Muscle layer of duodenum (tissue), 2 donors: Measurements from ENCODE around the gene DNAAF3.

Source experiments
- H3K27ac ChIP-seq: one replicate; pipeline ENCODE4 v1.7.0; 2013; ENCODE audit warnings: mild to moderate bottlenecking, low read length
- H3K27me3 ChIP-seq: one replicate; pipeline ENCODE4 v1.7.0; 2013; ENCODE audit warnings: low read depth, mild to moderate bottlenecking, control low read depth, low read length
- H3K36me3 ChIP-seq, 2 donors: one replicate each; pipeline ENCODE4 v1.7.0; 2013; ENCODE audit warnings: low read length in 2 of 2, control low read depth in 1 of 2, mild to moderate bottlenecking in 1 of 2; ENCODE audit not compliant: insufficient read depth in 2 of 2, control insufficient read depth in 1 of 2
- H3K4me1 ChIP-seq, 2 donors: one replicate each; pipeline ENCODE4 v1.7.0; 2013; ENCODE audit warnings: low read length in 2 of 2, mild to moderate bottlenecking in 2 of 2, control low read depth in 1 of 2, moderate library complexity in 1 of 2; ENCODE audit not compliant: insufficient read depth in 2 of 2, control insufficient read depth in 1 of 2
- H3K4me3 ChIP-seq, 2 donors: one replicate each; pipeline ENCODE4 v1.7.0; 2013; ENCODE audit warnings: low read length in 2 of 2, low read depth in 1 of 2, mild to moderate bottlenecking in 1 of 2
- H3K9me3 ChIP-seq, 2 donors: one replicate each; pipeline ENCODE4 v1.7.0; 2013; ENCODE audit warnings: low read length in 2 of 2, control low read depth in 1 of 2, mild to moderate bottlenecking in 1 of 2; ENCODE audit not compliant: control insufficient read depth in 1 of 2
- donor health status: healthy.

The DNAAF3 gene

DNA sequence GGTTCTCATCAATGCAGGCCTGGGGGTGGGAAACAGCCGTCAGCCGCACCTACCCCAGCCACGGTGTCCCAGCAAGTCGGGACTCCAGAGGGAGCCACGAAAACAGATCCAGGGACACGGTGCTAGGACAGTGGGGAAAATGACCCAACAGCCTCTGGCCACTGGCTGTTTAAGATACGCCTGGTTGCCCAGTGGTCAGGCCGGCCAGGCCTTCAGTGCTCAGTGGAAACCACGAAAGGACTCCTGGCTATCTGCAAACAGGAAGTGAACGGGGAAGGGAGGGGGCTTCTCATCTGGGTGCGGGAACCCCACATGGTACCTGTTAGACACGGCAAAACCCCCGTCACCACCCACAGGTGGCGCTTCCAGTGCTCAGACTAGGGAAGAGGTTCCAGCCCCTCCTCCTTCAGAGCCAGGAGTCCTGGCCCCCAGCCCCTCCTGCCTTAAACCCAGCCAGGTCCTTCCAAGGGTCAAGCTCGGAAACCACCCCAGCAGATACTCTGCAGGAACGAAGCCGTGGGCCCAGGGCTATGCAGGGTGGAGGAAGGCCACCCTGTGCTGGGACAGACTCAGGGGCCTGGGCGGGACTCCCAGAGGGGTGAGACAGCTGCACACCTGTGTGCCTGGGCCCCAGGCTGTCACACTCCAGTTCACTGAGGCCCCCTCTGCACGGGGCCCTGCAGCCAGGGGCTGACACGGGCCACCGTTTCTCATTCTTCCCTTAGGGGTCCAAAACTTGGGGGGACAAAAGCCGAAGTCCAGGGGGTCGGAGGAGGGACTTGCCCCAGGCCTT is 53.4 kb downstream of the DNAAF3 start:
- peak overlapping the region in 1 of 2 donors; percentile 97 for H3K4me3 ChIP-seq
- no peaks in the 10 kb centered on the region for H3K9me3 ChIP-seq
- H3K27me3 ChIP-seq, result no peaks in the 10 kb centered on the region
- H3K36me3 ChIP-seq, result peaks cover 0 to 16% of the 10 kb centered on the region in 2 donors
- peaks cover 11 to 54% of the 10 kb centered on the region in 2 donors for H3K4me1 ChIP-seq
- H3K27ac ChIP-seq, result peak overlapping the region; percentile 85

DNA sequence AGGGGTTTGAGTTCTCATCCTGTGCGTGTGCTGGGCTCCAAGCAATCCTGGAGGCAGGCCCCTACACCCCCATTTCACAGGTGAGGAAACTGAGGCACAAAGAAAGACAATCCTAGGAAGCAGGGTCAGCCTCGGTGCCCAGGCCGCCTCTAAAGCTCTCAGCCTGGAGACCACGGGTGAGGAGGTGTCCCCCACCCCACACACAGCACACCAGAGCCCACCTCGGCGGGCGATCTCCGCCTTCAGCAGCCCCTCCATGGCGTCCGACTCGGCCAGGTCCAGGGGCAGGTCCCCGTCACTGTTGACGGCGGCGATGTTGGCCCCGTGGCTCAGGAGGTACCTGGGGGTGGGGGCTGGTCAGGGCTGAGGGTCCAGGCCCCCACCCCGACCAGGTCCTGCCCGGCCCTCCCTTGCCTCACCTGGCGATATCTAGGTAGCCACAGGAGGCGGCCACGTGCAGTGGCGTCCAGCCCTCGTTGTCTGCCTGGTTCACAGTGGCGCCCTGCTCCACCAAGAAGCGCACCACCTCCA is 54.1 kb downstream of the DNAAF3 start:
- peaks cover 0 to 16% of the 10 kb centered on the region in 2 donors for H3K36me3 ChIP-seq

DNA sequence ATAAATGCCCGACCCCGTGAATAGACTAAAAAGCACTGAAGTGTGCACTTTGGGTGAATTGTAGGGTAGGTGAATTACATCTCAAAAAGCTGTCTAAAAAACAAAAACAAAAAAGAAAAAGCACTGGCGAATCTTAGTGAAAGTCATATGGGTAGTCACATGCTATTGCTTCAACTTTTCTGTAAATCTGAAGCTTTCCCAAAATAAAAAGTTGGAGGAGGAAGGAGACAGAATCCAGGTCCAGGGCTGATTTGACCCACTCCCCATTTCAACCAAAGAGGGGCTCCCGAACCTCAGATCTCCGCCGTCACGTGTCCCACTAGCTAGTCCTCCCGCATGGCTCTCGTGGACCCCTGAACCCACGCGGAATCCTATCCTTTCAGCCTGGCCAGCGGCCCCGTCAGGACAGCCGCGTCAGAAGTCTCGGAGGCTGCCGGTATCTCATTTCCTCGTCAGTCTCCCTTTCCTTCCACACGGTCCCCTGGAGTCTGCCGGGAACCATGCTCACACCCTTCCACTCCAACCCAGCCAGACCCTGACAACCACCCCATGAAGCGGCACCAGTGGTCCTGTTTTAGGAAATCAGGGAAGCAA is 55.1 kb downstream of the DNAAF3 start:
- H3K4me1 ChIP-seq, result peaks cover 11 to 52% of the 10 kb centered on the region in 2 donors
- peak overlapping the region; percentile 68 for H3K27ac ChIP-seq

More for the DNA sequence above, 54.1 kb downstream of the DNAAF3 start:
- H3K4me3 ChIP-seq, result peak overlapping the region in 1 of 2 donors; percentile 97
- H3K27me3 ChIP-seq, result no peaks in the 10 kb centered on the region
- H3K4me1 ChIP-seq, result peaks cover 11 to 54% of the 10 kb centered on the region in 2 donors
- H3K9me3 ChIP-seq, result no peaks in the 10 kb centered on the region
- H3K27ac ChIP-seq, result peak overlapping the region; percentile 85

GRCh38 chr19:55109527-55110291 is 56.7 kb downstream of the DNAAF3 start:
- peaks cover 6 to 36% of the 10 kb centered on the region in 2 donors for H3K36me3 ChIP-seq
- H3K27me3 ChIP-seq, result no peaks in the 10 kb centered on the region
- H3K4me3 ChIP-seq, result no peak overlapping the region
- H3K4me1 ChIP-seq, result peaks cover 6 to 36% of the 10 kb centered on the region in 2 donors
- no peaks in the 10 kb centered on the region for H3K9me3 ChIP-seq
- H3K27ac ChIP-seq, result no peak overlapping the region

More for the DNA sequence above, 55.1 kb downstream of the DNAAF3 start:
- no peaks in the 10 kb centered on the region for H3K9me3 ChIP-seq
- H3K4me3 ChIP-seq, result no peak overlapping the region
- H3K27me3 ChIP-seq, result no peaks in the 10 kb centered on the region
- peaks cover 6 to 21% of the 10 kb centered on the region in 2 donors for H3K36me3 ChIP-seq
